Stimulated activated CD4-positive, alpha-beta T cell treated with anti-CD3 and anti-CD28 coated beads, Interleukin-4, amount 100 ng/mL, for 48 hours (primary cell): ENCODE results near the gene DCAF10.
"Not testable (repeated sequence)": the region's sequence is repeated elsewhere in the genome, so short reads cannot be mapped to it uniquely, and the experiment has no call there.

Source experiments
- DNase-seq, 2 donors: peaks; one replicate each; pipeline ENCODE4 v3.0.0-alpha.2; 2020; ENCODE audit warnings: low read depth in 2 of 2

The DCAF10 gene

GRCh38 chr9:37792122-37792521, 8.5 kb upstream of the DCAF10 start:
- DNase-seq: no peak

- DNase-seq: no peak
Measured at GRCh38 chr9:37796232-37796631, 4.4 kb upstream of the DCAF10 start.

- no peak for DNase-seq
Measured at GRCh38 chr9:37798677-37799076, 1.9 kb upstream of the DCAF10 start.

- peak; percentile 14 to 26 for DNase-seq
Measured at GRCh38 chr9:37801287-37801850, 772 bp downstream of the DCAF10 start.

GRCh38 chr9:37801959-37802711, 1.5 kb downstream of the DCAF10 start:
- DNase-seq: no peak

- no peak for DNase-seq
Measured at GRCh38 chr9:37806271-37806670, 5.7 kb downstream of the DCAF10 start.

- DNase-seq: not testable (repeated sequence)
Measured at GRCh38 chr9:37809676-37810075, 9.1 kb downstream of the DCAF10 start.

GRCh38 chr9:37811906-37812476, 11.4 kb downstream of the DCAF10 start:
- no peak for DNase-seq

GRCh38 chr9:37812773-37813379, 12.3 kb downstream of the DCAF10 start:
- DNase-seq: no peak

- DNase-seq: no peak
Measured at GRCh38 chr9:37818849-37819248, 18.3 kb downstream of the DCAF10 start.

- no peak for DNase-seq
Measured at GRCh38 chr9:37820142-37820541, 19.5 kb downstream of the DCAF10 start.

- not testable (repeated sequence) for DNase-seq
Measured at GRCh38 chr9:37825174-37825573, 24.6 kb downstream of the DCAF10 start.

- no peak for DNase-seq
Measured at GRCh38 chr9:37827483-37828165, 27.0 kb downstream of the DCAF10 start.

- no peak for DNase-seq
Measured at GRCh38 chr9:37835821-37836220, 35.2 kb downstream of the DCAF10 start.

- peak in 1 of 2 donors; percentile 6 for DNase-seq
Measured at GRCh38 chr9:37836386-37836785, 35.8 kb downstream of the DCAF10 start.

- no peak for DNase-seq
Measured at GRCh38 chr9:37839496-37840461, 39.2 kb downstream of the DCAF10 start.

- DNase-seq: peak in 1 of 2 donors; percentile 2
Measured at GRCh38 chr9:37840560-37841194, 40.1 kb downstream of the DCAF10 start.

- DNase-seq: no peak
Measured at GRCh38 chr9:37852222-37852621, 51.6 kb downstream of the DCAF10 start.

GRCh38 chr9:37856551-37856950, 56.0 kb downstream of the DCAF10 start:
- no peak for DNase-seq

GRCh38 chr9:37859043-37859442, 58.4 kb downstream of the DCAF10 start:
- no peak for DNase-seq
